K562 (cell line): ENCODE data around the gene BTG2. TPM values are rescaled to one million over a fixed set of nuclear protein-coding genes. Genes with fewer than 3 reads are reported as not detected.
A peak's percentile ranks its signal among the peaks of the same experiment; 100 is the strongest.

Experiments used
- KDM4B ChIP-seq, 2 experiments: fragments of 450-650 bp in 1 of 2; sonication (generic) in 1 of 2; IDR thresholded peaks; 2 replicates each; pipeline ENCODE4 v1.6.1; 2016 to 2017; ENCODE audit warnings: borderline replicate concordance in 2 of 2, antibody characterized with exemption in 1 of 2, low read depth in 1 of 2, mild to moderate bottlenecking in 1 of 2
- KDM5B ChIP-seq: fragments of 200-600 bp; sonication (generic); IDR thresholded peaks from 2 replicates; pipeline ENCODE4 v1.6.1; 2012; ENCODE audit warnings: low read depth, mild to moderate bottlenecking, moderate library complexity, low read length, control low read depth, inconsistent platforms; ENCODE audit not compliant: insufficient replicate concordance
- NEUROD1 ChIP-seq: fragments of 150-350 bp; IDR thresholded peaks from 2 replicates; pipeline ENCODE4 v1.6.1; 2014; ENCODE audit warnings: borderline replicate concordance, low read length, low read depth; ENCODE audit not compliant: partially characterized antibody
- WHSC1 ChIP-seq: IDR thresholded peaks from one replicate; pipeline ENCODE4 v1.6.1; 2012; ENCODE audit warnings: low read length, control low read depth, inconsistent platforms
- ZNF408 ChIP-seq: fragments of 250-450 bp; sonication (Bioruptor Pico); IDR thresholded peaks from 2 replicates; pipeline ENCODE4 v1.4.0; 2020; ENCODE audit warnings: low read depth, mild to moderate bottlenecking, moderate library complexity
- polyA plus RNA-seq, 8 experiments: library from polyadenylated mRNA; depleted of rRNA in 4 of 8; stranded (reverse) in 5 of 8; unstranded in 3 of 8; fragments of >200 nt; fragmentation: Nextera tagmentation in 2 of 8; fragmentation: Illumina TruSeq in 1 of 8; extraction: Ambion mirVana in 2 of 8; extraction: Trizol in 1 of 8; gene quantifications; 2 replicates each; pipeline versions ENCODE4 v1.2.1 to v1.2.3, GENCODE V29; 2011 to 2014; ENCODE audit warnings: inconsistent platforms in 1 of 8, missing spikeins in 1 of 8
- total RNA-seq, 7 experiments: library from RNA; depleted of rRNA in 6 of 7; stranded (reverse); fragments of >200 nt in 6 of 7; fragmentation: Illumina TruSeq in 2 of 7; extraction: Trizol in 2 of 7; gene quantifications; 2 replicates each; pipeline versions ENCODE4 v1.2.1 to v1.2.3, GENCODE V29; 2011 to 2021; ENCODE audit warnings: low replicate concordance in 1 of 7
- TF ChIP-seq, protein P1 (sequence below): fragments of 450-650 bp; IDR thresholded peaks from 2 replicates; pipeline ENCODE4 v1.6.1; 2016; ENCODE audit warnings: mild to moderate bottlenecking, moderate library complexity
- TF ChIP-seq, protein P2 (sequence below): fragments of 250-450 bp; sonication (Bioruptor Pico); IDR thresholded peaks from 2 replicates; pipeline ENCODE4 v1.5.0; 2020; ENCODE audit warnings: mild to moderate bottlenecking, borderline replicate concordance
- TF ChIP-seq, protein P3 (sequence below): fragments of 450-650 bp; IDR thresholded peaks from 2 replicates; pipeline ENCODE4 v1.6.1; 2016; ENCODE audit warnings: missing biosample characterization, missing genetic modification characterization

BTG2 gene
- total and polyA plus RNA-seq, 9 of the 15 experiments (the other 6 are each of a cell fraction or from before 2014, with no cell fraction given): 2.3 to 41.9 (median 8.7) TPM

DNA sequence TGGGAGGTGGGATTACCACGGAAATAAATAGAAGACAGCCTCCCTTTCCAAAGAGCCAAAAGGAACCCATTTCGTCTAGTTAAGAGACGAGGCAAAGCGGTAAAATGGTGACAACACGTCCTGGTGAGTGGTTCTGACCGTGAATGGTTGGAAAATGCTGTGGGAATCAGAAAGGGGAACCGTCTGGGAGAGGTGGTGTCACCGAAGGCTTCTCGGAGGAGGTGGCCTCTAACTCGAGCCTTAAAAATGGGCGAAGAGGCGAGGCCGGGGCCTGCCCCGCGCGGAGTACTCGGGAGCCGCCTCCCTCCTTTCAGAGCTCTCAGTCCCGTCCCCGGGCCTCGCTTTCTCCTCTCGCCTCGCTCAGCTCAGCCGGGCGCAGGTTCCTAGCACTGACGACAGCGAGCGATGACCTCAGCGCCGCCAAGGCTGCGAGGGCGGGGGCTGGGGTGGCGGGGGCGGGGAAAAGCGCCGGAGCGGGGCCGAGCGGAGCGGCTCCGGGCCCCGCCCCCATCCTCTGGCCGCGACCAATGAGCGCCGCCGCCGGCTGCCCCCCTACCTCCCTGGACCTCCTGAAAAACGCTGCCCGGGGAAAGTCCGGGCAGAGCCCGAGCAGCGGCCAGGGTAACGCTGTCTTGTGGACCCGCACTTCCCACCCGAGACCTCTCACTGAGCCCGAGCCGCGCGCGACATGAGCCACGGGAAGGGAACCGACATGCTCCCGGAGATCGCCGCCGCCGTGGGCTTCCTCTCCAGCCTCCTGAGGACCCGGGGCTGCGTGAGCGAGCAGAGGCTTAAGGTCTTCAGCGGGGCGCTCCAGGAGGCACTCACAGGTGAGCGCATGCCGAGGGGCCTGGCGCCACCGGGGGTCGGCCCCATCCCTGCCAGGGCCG, at the start of gene BTG2 (continued):
- TF ChIP-seq WHSC1 (no peak), KDM4B (IDR thresholded peaks at IDR 0.05; ENCODE audit: borderline replicate concordance in 2 of 2, low read depth in 1 of 2) (no peak), ZNF408 (CRISPR knock-in tag) (no peak), NEUROD1 (peak; percentile 36), KDM5B (peak; percentile 95)
- TF ChIP-seq, protein P1, sequence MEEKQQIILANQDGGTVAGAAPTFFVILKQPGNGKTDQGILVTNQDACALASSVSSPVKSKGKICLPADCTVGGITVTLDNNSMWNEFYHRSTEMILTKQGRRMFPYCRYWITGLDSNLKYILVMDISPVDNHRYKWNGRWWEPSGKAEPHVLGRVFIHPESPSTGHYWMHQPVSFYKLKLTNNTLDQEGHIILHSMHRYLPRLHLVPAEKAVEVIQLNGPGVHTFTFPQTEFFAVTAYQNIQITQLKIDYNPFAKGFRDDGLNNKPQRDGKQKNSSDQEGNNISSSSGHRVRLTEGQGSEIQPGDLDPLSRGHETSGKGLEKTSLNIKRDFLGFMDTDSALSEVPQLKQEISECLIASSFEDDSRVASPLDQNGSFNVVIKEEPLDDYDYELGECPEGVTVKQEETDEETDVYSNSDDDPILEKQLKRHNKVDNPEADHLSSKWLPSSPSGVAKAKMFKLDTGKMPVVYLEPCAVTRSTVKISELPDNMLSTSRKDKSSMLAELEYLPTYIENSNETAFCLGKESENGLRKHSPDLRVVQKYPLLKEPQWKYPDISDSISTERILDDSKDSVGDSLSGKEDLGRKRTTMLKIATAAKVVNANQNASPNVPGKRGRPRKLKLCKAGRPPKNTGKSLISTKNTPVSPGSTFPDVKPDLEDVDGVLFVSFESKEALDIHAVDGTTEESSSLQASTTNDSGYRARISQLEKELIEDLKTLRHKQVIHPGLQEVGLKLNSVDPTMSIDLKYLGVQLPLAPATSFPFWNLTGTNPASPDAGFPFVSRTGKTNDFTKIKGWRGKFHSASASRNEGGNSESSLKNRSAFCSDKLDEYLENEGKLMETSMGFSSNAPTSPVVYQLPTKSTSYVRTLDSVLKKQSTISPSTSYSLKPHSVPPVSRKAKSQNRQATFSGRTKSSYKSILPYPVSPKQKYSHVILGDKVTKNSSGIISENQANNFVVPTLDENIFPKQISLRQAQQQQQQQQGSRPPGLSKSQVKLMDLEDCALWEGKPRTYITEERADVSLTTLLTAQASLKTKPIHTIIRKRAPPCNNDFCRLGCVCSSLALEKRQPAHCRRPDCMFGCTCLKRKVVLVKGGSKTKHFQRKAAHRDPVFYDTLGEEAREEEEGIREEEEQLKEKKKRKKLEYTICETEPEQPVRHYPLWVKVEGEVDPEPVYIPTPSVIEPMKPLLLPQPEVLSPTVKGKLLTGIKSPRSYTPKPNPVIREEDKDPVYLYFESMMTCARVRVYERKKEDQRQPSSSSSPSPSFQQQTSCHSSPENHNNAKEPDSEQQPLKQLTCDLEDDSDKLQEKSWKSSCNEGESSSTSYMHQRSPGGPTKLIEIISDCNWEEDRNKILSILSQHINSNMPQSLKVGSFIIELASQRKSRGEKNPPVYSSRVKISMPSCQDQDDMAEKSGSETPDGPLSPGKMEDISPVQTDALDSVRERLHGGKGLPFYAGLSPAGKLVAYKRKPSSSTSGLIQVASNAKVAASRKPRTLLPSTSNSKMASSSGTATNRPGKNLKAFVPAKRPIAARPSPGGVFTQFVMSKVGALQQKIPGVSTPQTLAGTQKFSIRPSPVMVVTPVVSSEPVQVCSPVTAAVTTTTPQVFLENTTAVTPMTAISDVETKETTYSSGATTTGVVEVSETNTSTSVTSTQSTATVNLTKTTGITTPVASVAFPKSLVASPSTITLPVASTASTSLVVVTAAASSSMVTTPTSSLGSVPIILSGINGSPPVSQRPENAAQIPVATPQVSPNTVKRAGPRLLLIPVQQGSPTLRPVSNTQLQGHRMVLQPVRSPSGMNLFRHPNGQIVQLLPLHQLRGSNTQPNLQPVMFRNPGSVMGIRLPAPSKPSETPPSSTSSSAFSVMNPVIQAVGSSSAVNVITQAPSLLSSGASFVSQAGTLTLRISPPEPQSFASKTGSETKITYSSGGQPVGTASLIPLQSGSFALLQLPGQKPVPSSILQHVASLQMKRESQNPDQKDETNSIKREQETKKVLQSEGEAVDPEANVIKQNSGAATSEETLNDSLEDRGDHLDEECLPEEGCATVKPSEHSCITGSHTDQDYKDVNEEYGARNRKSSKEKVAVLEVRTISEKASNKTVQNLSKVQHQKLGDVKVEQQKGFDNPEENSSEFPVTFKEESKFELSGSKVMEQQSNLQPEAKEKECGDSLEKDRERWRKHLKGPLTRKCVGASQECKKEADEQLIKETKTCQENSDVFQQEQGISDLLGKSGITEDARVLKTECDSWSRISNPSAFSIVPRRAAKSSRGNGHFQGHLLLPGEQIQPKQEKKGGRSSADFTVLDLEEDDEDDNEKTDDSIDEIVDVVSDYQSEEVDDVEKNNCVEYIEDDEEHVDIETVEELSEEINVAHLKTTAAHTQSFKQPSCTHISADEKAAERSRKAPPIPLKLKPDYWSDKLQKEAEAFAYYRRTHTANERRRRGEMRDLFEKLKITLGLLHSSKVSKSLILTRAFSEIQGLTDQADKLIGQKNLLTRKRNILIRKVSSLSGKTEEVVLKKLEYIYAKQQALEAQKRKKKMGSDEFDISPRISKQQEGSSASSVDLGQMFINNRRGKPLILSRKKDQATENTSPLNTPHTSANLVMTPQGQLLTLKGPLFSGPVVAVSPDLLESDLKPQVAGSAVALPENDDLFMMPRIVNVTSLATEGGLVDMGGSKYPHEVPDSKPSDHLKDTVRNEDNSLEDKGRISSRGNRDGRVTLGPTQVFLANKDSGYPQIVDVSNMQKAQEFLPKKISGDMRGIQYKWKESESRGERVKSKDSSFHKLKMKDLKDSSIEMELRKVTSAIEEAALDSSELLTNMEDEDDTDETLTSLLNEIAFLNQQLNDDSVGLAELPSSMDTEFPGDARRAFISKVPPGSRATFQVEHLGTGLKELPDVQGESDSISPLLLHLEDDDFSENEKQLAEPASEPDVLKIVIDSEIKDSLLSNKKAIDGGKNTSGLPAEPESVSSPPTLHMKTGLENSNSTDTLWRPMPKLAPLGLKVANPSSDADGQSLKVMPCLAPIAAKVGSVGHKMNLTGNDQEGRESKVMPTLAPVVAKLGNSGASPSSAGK: peak; percentile 51
- TF ChIP-seq, protein P2, sequence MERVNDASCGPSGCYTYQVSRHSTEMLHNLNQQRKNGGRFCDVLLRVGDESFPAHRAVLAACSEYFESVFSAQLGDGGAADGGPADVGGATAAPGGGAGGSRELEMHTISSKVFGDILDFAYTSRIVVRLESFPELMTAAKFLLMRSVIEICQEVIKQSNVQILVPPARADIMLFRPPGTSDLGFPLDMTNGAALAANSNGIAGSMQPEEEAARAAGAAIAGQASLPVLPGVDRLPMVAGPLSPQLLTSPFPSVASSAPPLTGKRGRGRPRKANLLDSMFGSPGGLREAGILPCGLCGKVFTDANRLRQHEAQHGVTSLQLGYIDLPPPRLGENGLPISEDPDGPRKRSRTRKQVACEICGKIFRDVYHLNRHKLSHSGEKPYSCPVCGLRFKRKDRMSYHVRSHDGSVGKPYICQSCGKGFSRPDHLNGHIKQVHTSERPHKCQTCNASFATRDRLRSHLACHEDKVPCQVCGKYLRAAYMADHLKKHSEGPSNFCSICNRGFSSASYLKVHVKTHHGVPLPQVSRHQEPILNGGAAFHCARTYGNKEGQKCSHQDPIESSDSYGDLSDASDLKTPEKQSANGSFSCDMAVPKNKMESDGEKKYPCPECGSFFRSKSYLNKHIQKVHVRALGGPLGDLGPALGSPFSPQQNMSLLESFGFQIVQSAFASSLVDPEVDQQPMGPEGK (CRISPR knock-in tag): no peak
- TF ChIP-seq, protein P3, sequence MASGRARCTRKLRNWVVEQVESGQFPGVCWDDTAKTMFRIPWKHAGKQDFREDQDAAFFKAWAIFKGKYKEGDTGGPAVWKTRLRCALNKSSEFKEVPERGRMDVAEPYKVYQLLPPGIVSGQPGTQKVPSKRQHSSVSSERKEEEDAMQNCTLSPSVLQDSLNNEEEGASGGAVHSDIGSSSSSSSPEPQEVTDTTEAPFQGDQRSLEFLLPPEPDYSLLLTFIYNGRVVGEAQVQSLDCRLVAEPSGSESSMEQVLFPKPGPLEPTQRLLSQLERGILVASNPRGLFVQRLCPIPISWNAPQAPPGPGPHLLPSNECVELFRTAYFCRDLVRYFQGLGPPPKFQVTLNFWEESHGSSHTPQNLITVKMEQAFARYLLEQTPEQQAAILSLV (tag): no peak
